Stimulated activated naive CD4-positive, alpha-beta T cell treated with Interleukin-2 at 50 U/mL for 16 hours (primary cell): ENCODE results near the gene RDH13.
A peak's percentile ranks its signal among the peaks of the same experiment; 100 is the strongest.
"Not testable (repeated sequence)": the region's sequence is repeated elsewhere in the genome, so short reads cannot be mapped to it uniquely, and the experiment has no call there.

Experiments
- DNase-seq: peaks from one replicate; lab custom pipeline; 2025; lab: John Stamatoyannopoulos, UW

RDH13 gene, protein sequence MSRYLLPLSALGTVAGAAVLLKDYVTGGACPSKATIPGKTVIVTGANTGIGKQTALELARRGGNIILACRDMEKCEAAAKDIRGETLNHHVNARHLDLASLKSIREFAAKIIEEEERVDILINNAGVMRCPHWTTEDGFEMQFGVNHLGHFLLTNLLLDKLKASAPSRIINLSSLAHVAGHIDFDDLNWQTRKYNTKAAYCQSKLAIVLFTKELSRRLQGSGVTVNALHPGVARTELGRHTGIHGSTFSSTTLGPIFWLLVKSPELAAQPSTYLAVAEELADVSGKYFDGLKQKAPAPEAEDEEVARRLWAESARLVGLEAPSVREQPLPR

DNA sequence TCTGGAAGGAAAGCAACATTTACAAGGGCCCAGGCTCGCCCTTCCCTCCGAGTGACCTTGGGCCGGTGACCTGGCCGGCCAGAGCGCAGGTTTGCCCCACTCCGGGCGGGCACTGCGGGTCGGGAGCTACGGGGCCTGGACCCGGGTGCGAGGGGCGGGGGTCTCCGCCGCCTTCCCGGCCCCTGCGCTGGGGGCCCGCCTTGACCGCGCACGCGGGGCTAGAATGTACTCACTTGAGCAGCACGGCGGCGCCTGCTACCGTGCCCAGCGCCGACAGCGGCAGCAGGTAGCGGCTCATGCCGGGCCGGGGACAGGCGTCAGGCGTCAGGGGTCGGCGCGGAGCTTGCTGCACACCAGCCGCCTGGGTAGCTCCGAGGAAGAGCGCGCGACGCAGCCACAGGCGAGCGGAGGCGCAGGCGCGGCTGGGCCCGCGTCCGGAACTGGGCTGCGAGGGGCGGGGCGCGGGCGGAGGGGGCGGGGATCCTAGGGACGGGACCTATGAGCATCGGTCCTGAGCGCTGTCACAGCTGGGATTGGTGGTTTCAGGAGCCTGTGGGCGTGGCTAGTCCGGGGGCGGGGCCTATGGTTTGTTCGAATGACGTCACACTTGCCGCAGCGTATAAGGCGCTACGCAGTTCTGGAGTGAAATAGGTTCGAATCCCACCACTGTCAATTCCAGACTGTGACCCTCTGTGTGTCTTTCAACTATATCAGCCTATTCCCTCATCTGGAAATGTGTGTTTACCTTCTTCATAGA, at the start of gene RDH13:
TSS of gene RDH13 (minus strand) at position 414 of the 757 bp plus-strand sequence. CDS start at position 298, 116 bp downstream.
- peak; percentile 97 for DNase-seq

DNA sequence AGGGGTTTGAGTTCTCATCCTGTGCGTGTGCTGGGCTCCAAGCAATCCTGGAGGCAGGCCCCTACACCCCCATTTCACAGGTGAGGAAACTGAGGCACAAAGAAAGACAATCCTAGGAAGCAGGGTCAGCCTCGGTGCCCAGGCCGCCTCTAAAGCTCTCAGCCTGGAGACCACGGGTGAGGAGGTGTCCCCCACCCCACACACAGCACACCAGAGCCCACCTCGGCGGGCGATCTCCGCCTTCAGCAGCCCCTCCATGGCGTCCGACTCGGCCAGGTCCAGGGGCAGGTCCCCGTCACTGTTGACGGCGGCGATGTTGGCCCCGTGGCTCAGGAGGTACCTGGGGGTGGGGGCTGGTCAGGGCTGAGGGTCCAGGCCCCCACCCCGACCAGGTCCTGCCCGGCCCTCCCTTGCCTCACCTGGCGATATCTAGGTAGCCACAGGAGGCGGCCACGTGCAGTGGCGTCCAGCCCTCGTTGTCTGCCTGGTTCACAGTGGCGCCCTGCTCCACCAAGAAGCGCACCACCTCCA, 49.4 kb upstream of the RDH13 start:
- no peak for DNase-seq

DNA sequence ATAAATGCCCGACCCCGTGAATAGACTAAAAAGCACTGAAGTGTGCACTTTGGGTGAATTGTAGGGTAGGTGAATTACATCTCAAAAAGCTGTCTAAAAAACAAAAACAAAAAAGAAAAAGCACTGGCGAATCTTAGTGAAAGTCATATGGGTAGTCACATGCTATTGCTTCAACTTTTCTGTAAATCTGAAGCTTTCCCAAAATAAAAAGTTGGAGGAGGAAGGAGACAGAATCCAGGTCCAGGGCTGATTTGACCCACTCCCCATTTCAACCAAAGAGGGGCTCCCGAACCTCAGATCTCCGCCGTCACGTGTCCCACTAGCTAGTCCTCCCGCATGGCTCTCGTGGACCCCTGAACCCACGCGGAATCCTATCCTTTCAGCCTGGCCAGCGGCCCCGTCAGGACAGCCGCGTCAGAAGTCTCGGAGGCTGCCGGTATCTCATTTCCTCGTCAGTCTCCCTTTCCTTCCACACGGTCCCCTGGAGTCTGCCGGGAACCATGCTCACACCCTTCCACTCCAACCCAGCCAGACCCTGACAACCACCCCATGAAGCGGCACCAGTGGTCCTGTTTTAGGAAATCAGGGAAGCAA, 48.4 kb upstream of the RDH13 start:
- DNase-seq, result no peak

GRCh38 chr19:55109527-55110291, 46.8 kb upstream of the RDH13 start:
- DNase-seq, result no peak

GRCh38 chr19:55107252-55107651, 44.3 kb upstream of the RDH13 start:
- DNase-seq, result not testable (repeated sequence)

GRCh38 chr19:55106591-55106990, 43.6 kb upstream of the RDH13 start:
- no peak for DNase-seq

DNA sequence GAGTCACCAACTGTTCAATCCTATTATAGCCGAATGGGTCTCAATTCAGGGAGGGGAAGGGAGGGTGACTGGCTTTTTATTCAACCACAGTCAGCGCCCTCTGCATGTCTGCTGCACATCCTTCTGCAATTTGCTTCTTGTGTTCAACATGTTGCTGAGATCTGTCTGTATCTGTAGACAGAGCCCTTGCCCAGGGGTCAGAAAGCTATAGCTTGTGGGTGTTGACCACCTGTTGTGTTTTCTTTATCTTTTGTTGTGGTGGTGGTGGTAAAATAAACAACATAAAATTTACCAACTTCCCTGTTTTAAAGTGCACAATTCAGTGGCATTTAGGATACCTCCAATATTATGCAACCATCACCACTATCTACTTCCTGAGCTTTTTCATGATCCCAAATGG, 42.3 kb upstream of the RDH13 start:
- no peak for DNase-seq

- no peak for DNase-seq
These were observed 40.2 kb upstream of the RDH13 start for GRCh38 chr19:55103190-55103589.

DNA sequence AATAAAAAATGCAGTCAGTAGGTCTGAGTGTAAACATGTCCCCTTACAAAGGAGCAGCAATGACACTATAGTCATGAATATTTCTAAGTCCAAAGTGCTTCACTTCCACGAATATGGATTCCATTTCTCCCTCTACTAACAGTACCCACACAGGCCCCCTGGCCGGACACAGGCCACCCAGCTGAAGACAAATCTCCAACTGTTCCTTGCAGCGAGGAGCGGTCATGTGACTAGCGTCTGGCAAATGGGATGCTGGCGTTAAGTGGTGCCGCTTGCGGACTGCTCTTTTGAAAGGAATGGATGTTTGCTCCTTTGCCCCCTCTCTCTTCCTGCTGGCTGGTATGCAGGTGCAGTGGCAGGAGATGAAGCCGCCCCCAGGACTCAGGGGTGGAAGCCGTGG, 38.3 kb upstream of the RDH13 start:
- DNase-seq, result no peak

GRCh38 chr19:55099557-55100506, 36.9 kb upstream of the RDH13 start:
- no peak for DNase-seq

DNA sequence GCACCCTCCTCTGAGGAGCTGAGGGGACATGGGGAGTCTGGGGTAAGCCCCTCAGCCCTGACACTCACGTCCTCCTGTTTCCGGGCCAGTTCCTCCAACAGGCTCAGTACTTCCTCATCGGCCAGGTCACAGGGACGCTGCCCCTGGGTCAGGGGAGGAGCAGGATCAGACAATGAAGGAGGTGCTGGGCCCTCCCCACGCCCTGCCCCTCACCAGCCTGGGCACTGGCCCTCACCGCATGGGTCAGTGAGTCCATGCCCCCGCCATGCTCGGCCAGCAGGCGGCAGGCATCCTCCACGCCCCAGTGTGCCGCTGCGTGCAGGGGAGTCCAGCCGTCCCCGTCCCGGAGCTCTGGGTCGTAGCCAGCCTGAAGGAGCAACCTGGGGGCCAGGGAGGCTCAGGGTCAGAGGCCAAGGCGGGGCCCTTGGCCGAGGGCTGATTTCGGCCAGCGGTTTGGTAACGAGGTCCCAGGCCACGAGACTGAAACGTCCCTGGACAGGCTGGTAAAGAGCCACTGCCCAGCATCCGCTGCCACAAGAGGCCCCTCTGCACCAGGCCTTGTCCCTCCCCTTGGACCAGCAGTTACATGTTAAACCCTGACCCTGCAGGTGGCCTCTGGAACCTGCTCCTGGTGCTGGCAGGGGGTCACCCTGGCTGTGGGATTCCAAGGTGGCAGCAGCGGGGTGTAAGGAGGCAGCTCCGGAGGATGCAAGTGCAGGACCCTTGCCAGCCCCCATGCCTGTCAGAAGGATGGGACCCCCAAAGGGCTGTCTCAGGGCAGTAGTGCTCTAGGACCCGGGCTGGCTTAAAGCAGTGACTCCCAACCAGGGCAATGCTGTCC, 36.0 kb upstream of the RDH13 start:
- no peak for DNase-seq

- no peak for DNase-seq
These were observed 35.1 kb upstream of the RDH13 start for GRCh38 chr19:55097864-55098715.

- no peak for DNase-seq
These were observed 33.2 kb upstream of the RDH13 start for GRCh38 chr19:55096061-55096701.

DNA sequence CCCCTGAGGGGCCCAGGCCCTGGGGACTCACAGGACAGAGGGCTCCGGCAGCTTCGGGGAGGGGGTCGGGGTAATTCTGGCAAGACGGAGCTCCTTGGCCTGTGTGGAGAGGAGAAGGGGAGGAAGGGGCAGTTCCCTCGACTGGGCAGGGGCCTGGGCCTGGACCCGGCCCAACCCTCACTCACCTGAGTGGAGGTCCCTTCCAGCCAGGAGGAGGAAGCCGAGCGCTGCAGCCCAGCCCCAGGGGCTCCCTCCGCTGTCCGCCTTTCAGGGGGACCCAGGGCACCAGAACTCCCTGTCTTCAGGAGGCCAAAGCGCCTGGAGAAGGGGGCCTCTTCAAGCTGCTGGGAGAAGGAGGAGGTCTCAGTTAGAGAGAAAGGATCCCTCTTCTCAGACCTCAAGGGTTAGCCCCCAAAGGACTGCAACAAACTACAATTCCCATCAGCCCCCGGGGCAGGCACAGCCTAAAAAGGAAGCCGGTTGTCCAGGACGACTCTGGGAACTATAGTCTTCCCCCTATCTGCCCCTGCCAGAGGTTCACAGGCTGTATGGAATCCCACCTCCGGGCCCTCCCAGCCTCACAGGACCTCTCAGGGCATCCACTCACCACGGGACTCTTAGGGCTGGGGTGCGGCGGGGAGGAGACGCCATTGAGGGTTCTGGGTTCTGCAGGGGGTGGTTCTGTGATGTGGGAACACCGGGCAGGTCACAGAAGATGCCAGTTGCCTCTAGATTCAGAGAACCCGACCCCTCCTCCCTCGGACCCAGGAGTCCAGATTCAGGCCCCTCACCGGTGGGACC, 32.5 kb upstream of the RDH13 start:
- DNase-seq, result no peak

DNA sequence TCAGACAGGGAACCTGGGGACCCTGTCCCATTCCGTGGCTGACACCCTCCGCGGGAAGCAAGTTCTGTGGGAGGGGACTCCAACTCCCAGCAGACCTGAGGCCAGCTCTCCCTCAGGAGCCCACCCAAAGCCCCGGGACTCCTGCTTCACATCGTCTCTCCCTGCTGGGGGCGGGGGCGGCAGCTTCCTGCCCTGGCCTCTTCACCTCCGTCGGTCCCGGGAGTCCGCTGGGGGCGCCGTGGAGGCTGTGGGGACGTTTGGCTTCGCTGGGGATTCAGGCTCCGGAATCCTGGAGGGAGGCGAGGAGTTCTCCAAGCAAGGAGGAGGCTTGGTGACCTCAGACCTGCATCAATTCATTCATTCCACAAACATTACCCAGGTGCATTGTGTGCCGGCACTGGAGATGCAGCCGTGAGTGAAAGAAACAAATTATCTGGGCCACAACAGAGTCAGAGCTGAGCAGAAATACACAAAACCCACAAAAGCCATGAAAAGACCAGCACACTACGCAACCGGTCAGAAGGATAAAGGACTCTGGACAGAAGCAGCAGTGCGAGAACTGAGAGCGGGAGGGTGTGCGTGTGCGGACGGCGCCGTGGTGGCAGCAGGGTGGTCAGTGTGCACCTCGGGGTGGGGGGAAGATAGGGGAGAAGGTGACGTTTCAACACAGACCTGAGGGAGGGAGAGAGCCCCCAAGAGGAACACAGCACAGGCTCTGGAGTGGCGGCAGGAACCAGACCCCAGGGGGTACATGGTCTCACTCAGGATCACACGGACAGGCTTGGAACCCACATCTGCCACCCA, 31.7 kb upstream of the RDH13 start:
- DNase-seq, result no peak

DNA sequence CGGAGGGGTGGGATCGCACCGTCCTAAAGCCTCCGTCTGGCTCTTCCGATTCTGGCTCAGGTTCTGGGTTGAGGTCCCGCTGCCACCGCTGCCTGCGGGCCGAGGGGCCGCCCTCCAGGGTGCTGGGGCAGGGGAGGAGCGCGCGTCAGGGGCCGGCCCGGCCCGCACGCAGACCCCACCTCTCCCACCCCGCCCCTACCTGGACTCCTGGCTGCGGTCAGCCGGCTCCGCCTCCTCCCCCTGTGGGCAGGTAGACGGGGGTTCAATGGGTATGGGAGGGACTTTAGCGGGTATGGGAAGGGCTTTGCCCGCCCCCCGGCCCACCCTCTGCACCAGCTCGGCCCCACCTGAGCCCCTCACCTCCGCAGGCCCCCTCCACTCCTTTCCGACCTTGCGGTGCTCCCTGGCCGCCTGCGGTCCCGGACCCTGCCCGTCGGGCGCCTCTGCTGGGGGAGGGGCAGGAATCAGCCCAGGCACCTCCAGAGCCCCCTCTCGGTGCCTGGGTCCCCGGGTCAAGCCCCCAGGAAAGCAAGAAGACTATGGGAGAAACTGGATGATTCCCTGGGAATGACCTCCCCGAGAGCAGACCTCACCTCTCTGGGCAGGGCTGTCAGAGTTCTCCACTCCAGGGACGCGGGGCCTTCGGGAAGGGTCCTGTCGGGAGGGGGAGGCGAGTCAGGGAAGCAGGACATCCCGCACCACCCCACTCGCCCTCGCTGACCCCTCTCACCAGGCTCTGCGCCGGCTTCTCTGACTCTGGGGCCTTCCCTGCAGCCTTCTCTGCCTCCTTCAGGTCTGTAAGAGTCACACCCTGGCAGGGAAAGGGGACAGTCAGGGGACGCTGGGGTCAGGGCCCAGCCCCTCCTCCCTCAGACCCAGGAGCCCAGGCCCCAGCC, 29.7 kb upstream of the RDH13 start:
- DNase-seq, result no peak
